WTC11 (cell line): ENCODE data around the gene PTGDR. TPM values are rescaled to one million over a fixed set of nuclear protein-coding genes. Genes with fewer than 3 reads are reported as not detected.

Experiments used
- ATAC-seq: fragments of 200-7000 bp; cut with Tn5 transposase; 2 replicates; pipeline ENCODE4 v1.10.0; 2021; ENCODE audit warnings: mild to moderate bottlenecking, moderate library complexity
- CTCF ChIA-PET: fragments of 300-600 bp; sonication (Branson Sonifier 250); formaldehyde crosslinking; loops from one replicate; lab custom pipeline; 2021; ENCODE audit warnings: antibody characterized with exemption; lab: Charles Lee
- POLR2A ChIA-PET: fragments of 350-600 bp; sonication (Branson Sonifier 250); formaldehyde crosslinking; loops from one replicate; lab custom pipeline; 2021; ENCODE audit warnings: antibody characterized with exemption; lab: Charles Lee
- DNase-seq: peaks from one replicate; pipeline ENCODE4 v3.0.0; 2021; ENCODE audit warnings: low spot score
- H3K27ac Mint-ChIP-seq: 2 replicates; pipeline ENCODE4 v1.8.0; 2021; ENCODE audit warnings: mixed read lengths
- H3K27me3 Mint-ChIP-seq: 2 replicates; pipeline ENCODE4 v1.8.0; 2021; ENCODE audit warnings: low read depth, mild to moderate bottlenecking, moderate library complexity, mixed read lengths
- H3K36me3 Mint-ChIP-seq: 2 replicates; pipeline ENCODE4 v1.8.0; 2021; ENCODE audit warnings: mixed read lengths
- H3K4me1 Mint-ChIP-seq: 2 replicates; pipeline ENCODE4 v1.8.0; 2022; ENCODE audit warnings: mixed read lengths
- H3K4me3 Mint-ChIP-seq: 2 replicates; pipeline ENCODE4 v1.8.0; 2021; ENCODE audit warnings: mild to moderate bottlenecking, moderate library complexity, mixed read lengths
- H3K9me3 Mint-ChIP-seq: 2 replicates; pipeline ENCODE4 v1.8.0; 2021; ENCODE audit warnings: mixed read lengths
- CREM ChIP-seq: sonication (generic); formaldehyde crosslinking; IDR thresholded peaks from 2 replicates; pipeline ENCODE4 v1.8.1; 2022; ENCODE audit warnings: mild to moderate bottlenecking, missing genetic modification reagents, moderate library complexity
- E2F4 ChIP-seq: sonication (generic); formaldehyde crosslinking; IDR thresholded peaks from 2 replicates; pipeline ENCODE4 v1.8.1; 2022; ENCODE audit warnings: low read depth, mild to moderate bottlenecking, moderate library complexity, missing genetic modification reagents, borderline replicate concordance
- FOXJ3 ChIP-seq: sonication (generic); formaldehyde crosslinking; IDR thresholded peaks from 2 replicates; pipeline ENCODE4 v1.9.0; 2021; ENCODE audit warnings: missing genetic modification reagents, mild to moderate bottlenecking, borderline replicate concordance
- GRHL2 ChIP-seq: fragments of 250-450 bp; sonication (Bioruptor Pico); IDR thresholded peaks from 2 replicates; pipeline ENCODE4 v1.8.0; 2022; ENCODE audit warnings: mild to moderate bottlenecking, moderate library complexity; ENCODE audit not compliant: insufficient replicate concordance, severe bottlenecking
- HMGXB4 ChIP-seq: sonication (generic); formaldehyde crosslinking; IDR thresholded peaks from 2 replicates; pipeline ENCODE4 v1.8.1; 2023; ENCODE audit warnings: mild to moderate bottlenecking, moderate library complexity, missing genetic modification reagents
- IRF2 ChIP-seq: sonication (generic); formaldehyde crosslinking; IDR thresholded peaks from 2 replicates; pipeline ENCODE4 v1.8.0; 2022; ENCODE audit warnings: low read depth, missing genetic modification reagents, borderline replicate concordance
- JAZF1 ChIP-seq: fragments of 250-450 bp; sonication (Bioruptor Pico); IDR thresholded peaks from 2 replicates; pipeline ENCODE4 v1.9.0; 2021; ENCODE audit warnings: moderate library complexity, mild to moderate bottlenecking, inconsistent platforms
- NFATC4 ChIP-seq: fragments of 250-450 bp; sonication (Bioruptor Pico); IDR thresholded peaks from 2 replicates; pipeline ENCODE4 v1.9.0; 2021; ENCODE audit warnings: mild to moderate bottlenecking
- NR3C1 ChIP-seq: sonication (generic); formaldehyde crosslinking; conservative IDR thresholded peaks from 2 replicates; pipeline ENCODE4 v1.8.1; 2023; ENCODE audit warnings: low read depth, mild to moderate bottlenecking, missing genetic modification reagents
- ZNF121 ChIP-seq: sonication (generic); formaldehyde crosslinking; IDR thresholded peaks from 2 replicates; pipeline ENCODE4 v1.8.0; 2023; ENCODE audit warnings: missing genetic modification reagents
- ZNF138 ChIP-seq: sonication (generic); formaldehyde crosslinking; conservative IDR thresholded peaks from 2 replicates; pipeline ENCODE4 v1.8.1; 2022; ENCODE audit warnings: mild to moderate bottlenecking, moderate library complexity, missing genetic modification reagents
- ZNF219 ChIP-seq: sonication (generic); formaldehyde crosslinking; IDR thresholded peaks from 2 replicates; pipeline ENCODE4 v1.8.0; 2023; ENCODE audit warnings: missing genetic modification reagents, mild to moderate bottlenecking, borderline replicate concordance
- total RNA-seq: library from RNA; stranded (reverse); gene quantifications from 3 replicates; pipeline ENCODE4 v1.2.3, GENCODE V29; 2021
- TF ChIP-seq, protein P1 (sequence below): fragments of 250-450 bp; sonication (Bioruptor Pico); IDR thresholded peaks from 2 replicates; pipeline ENCODE4 v1.9.0; 2021; ENCODE audit warnings: mild to moderate bottlenecking
- TF ChIP-seq, protein P2 (sequence below): sonication (generic); formaldehyde crosslinking; IDR thresholded peaks from 2 replicates; pipeline ENCODE4 v1.8.0; 2022; ENCODE audit warnings: mild to moderate bottlenecking, missing genetic modification reagents
- TF ChIP-seq, protein P3 (sequence below): fragments of 250-450 bp; sonication (Bioruptor Pico); IDR thresholded peaks from 2 replicates; pipeline ENCODE4 v1.9.0; 2021; ENCODE audit warnings: mild to moderate bottlenecking
- TF ChIP-seq, protein P4 (sequence below): sonication (generic); formaldehyde crosslinking; IDR thresholded peaks from 2 replicates; pipeline ENCODE4 v1.8.1; 2023; ENCODE audit warnings: mild to moderate bottlenecking, missing genetic modification reagents, moderate library complexity

Gene PTGDR
- total RNA-seq, 1 experiment from 2014 or later: 0.24 TPM

DNA sequence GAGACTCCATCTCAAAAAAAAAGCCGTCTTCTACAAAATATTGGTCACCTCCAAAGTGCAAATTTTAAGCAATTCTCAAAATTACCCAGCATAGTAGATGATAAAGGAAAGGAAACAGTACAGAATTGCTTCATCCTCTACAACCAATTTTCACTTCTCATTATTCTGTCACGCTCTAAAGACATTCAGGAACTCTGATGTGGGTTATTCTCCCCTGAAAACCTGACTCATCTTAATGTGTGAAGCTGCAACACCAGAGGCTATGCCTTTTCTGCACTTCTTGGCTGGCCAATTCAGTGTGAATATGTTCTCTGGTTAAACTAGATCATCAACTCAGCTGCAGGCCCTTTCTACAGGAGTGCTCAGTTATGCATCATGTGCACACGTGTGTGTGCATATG lies 57.6 kb downstream of the PTGDR start (continued):
- TF ChIP-seq JAZF1 (CRISPR knock-in tag) (no peak), FOXJ3 (no peak), GRHL2 (no peak), ZNF121 (CRISPR knock-in tag) (no peak), E2F4 (no peak), ZNF138 (CRISPR knock-in tag) (no peak)
- TF ChIP-seq, protein P1, sequence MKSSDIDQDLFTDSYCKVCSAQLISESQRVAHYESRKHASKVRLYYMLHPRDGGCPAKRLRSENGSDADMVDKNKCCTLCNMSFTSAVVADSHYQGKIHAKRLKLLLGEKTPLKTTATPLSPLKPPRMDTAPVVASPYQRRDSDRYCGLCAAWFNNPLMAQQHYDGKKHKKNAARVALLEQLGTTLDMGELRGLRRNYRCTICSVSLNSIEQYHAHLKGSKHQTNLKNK: no peak

GRCh38 chr14:52325630-52326029 lies 58.1 kb downstream of the PTGDR start:
- DNase-seq (no peak), ATAC-seq (no peak)
- POLR2A ChIA-PET: interaction anchor here (0.5 kb wide), 1 partner anchor 90 kb away, joined by 6 read pairs; no protein-coding TSS in a partner anchor
- Mint-ChIP-seq H3K27ac (no peak overlapping the region), H3K27me3 (no peaks in the 10 kb centered on the region), H3K36me3 (peaks cover 35% of the 10 kb centered on the region), H3K9me3 (peaks cover 36% of the 10 kb centered on the region), H3K4me3 (no peak overlapping the region), H3K4me1 (peaks cover 5% of the 10 kb centered on the region; the same call in 1 of the 2 replicates)
- CTCF ChIA-PET: no interaction called here
- TF ChIP-seq ZNF219 (CRISPR knock-in tag) (no peak), CREM (no peak), NFATC4 (CRISPR knock-in tag) (no peak), IRF2 (CRISPR knock-in tag) (no peak), HMGXB4 (CRISPR knock-in tag) (no peak), NR3C1 (CRISPR knock-in tag) (no peak)
- TF ChIP-seq, protein P2, sequence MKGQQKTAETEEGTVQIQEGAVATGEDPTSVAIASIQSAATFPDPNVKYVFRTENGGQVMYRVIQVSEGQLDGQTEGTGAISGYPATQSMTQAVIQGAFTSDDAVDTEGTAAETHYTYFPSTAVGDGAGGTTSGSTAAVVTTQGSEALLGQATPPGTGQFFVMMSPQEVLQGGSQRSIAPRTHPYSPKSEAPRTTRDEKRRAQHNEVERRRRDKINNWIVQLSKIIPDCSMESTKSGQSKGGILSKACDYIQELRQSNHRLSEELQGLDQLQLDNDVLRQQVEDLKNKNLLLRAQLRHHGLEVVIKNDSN (CRISPR knock-in tag): no peak
- TF ChIP-seq, protein P3, sequence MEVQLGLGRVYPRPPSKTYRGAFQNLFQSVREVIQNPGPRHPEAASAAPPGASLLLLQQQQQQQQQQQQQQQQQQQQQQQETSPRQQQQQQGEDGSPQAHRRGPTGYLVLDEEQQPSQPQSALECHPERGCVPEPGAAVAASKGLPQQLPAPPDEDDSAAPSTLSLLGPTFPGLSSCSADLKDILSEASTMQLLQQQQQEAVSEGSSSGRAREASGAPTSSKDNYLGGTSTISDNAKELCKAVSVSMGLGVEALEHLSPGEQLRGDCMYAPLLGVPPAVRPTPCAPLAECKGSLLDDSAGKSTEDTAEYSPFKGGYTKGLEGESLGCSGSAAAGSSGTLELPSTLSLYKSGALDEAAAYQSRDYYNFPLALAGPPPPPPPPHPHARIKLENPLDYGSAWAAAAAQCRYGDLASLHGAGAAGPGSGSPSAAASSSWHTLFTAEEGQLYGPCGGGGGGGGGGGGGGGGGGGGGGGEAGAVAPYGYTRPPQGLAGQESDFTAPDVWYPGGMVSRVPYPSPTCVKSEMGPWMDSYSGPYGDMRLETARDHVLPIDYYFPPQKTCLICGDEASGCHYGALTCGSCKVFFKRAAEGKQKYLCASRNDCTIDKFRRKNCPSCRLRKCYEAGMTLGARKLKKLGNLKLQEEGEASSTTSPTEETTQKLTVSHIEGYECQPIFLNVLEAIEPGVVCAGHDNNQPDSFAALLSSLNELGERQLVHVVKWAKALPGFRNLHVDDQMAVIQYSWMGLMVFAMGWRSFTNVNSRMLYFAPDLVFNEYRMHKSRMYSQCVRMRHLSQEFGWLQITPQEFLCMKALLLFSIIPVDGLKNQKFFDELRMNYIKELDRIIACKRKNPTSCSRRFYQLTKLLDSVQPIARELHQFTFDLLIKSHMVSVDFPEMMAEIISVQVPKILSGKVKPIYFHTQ (CRISPR knock-in tag): no peak
- TF ChIP-seq, protein P4, sequence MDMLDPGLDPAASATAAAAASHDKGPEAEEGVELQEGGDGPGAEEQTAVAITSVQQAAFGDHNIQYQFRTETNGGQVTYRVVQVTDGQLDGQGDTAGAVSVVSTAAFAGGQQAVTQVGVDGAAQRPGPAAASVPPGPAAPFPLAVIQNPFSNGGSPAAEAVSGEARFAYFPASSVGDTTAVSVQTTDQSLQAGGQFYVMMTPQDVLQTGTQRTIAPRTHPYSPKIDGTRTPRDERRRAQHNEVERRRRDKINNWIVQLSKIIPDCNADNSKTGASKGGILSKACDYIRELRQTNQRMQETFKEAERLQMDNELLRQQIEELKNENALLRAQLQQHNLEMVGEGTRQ (CRISPR knock-in tag): no peak

Other genes with a start within 250 kb of the PTGDR start
- gene NID2, start 198.6 kb upstream of the PTGDR start, total RNA-seq: 5.4 to 8.5 TPM (median 6.3 TPM) in 3 replicates
- 0.92 to 1.2 TPM (median 0.99 TPM) in 3 replicates for gene PTGER2, start 46.6 kb downstream of the PTGDR start, total RNA-seq